NCI-H128 (cell line): ENCODE measurements around the gene RAB11FIP2.

Experiments used
- DNase-seq: peaks from one replicate; lab custom pipeline; 2025; ENCODE audit not compliant: unreplicated experiment; lab: John Stamatoyannopoulos, UW

RAB11FIP2 gene

DNA sequence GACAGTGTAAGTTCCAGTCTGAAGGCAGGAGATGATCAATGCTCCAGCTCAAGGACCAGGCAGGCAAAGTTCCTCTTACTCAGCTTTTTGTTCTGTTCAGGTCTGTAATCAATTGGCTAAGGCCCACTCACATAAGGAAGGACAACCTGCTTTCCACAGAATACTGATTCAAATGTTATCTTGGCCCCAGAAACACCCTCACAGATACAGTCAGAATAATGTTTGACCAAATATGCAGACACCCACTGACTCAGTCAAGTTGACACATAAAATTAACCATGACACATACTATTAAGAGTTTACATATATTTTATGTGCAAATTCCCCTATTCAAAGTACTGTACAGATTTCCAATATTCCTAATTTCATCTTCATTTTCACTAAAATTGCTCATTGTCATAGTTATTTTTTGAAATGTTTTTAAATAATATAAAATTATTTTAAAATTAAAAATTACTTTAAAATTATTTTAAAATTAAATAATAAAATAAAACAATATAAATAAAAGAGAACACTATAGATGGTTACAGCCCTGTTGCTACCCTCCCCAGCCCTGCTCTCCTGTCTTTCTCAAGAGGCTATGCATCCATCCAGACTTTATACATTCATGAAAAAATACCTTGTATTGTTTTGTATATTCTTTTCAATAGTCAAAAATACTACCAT, 59.4 kb downstream of the RAB11FIP2 start:
- DNase-seq = no peak

DNA sequence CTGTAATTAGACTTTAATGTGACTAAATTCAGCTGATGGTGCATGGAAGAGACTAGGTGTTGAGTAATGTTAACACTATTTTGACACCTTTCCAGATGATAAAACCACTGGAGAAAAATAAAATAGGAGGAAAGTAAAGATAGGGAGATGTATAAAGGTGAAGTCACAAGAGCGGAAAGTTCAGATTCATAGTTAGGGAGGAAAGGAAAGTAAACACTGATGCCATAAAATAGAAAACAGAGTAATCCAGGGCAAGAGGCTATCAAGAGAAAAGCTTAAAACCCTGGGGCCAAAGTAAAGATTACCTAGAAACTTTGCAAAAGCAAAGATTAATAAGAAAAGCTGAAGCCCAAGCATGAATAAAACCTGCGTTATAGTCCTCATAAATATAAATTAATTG, 62.8 kb downstream of the RAB11FIP2 start:
- DNase-seq = no peak

DNA sequence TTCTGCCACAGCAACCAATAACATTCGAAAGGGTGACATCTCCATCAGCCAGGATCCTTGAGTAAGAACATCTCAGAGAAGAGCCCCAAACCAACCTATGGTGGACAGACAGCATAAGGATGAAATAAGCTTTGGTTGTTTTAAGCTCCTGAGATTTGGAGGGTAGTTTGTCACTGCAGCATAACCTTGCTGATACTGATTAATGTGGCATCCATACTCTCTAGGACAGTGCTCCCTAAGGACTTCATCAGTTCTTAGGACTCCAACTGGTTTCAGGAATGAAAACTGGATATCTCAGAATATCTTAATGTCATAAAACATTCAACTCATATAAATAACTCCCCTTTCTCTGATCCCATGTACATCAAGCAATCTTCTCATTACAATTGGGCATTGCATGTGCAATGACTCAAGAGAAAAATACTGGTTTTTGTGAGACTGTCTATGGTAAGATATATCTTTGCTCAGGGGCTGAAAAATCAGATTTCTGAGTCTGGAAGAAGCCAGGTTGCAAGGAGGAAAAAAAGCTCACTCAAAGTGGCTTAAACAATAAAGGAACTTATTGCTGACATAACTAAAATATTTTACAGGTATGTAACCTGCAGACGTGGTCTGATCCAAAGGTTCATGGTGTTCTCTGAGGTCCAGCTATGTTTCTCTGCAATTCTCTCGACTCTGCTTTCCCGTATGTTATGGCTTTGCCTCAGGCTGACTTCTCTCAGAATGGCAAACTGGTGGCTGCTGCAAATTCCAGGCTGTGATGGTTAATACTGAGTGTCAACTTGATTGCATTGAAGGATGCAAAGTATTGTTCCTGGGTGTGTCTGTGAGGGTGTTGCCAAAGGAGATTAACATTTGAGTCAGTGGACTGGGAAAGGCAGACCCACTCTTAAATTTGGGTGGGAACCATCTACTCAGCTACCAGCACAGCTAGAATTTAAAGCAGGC, 65.7 kb downstream of the RAB11FIP2 start:
- no peak for DNase-seq

DNA sequence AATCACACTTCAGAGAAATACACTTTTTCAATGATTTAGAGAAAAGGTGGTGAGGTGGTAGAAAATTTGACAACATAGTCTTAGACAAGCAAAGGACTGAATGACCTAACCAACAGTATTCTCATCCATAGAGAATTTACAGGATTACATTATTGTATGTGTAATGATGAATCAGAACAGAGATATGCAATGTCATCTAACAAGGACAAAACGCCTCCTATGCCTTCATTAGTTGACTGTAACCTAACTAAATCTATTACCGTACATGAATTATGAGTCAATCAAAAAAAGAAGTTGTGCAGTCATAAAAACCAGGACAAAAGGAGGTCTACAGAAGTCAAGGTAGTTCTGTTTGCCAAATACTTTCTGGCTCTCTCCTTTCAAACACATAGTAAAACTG, 66.5 kb downstream of the RAB11FIP2 start:
- no peak for DNase-seq

DNA sequence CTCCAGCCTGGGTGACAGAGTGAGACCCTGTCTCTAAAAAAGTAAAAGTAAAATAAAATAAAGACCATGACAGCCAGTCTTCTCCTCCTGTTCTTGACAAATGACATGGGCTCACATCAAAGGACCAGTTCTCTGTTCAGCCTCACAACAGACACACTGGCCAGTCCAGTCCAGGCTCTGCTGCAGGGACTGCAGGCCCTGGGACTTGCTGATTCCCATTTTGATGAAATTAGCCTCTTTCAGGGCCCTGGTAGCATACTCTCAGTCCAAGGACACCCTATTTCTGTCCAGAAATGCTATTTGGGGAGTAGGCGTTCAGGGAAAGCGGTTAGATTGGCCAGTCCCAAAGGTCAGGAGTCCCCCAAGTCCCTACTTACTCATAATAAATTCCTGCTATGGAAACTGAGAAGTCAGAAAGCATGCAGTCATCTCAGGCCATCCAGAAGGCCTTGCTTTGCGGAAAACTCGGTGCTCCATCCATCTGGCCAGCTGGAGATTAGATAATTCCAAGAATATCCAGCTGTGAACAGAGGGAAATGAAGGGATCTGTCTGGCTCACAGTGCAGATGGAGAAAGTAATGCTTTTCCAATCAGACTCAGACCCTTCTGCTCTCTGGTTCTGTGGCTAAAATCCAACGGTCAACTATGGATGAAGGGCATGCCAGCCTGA, 74.4 kb downstream of the RAB11FIP2 start:
- no peak for DNase-seq

DNA sequence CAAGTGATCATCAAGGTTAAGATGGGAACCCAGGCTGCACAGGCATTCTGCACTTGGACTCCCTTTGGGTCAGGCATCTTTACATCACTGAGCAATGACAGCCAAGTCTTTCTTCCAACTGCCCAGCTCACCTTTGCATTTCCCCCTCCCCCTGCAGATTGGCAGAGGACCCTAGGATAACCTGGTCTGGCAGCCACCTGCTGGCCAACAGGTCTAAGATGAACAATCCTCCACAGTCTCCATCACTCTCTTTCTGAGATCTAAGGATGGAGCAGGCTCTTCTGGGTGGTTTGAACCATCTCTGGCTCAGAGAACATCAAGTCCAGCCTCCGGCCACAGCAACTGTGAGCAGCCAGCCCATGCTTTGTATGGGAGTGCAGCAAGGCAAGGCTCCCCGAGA, 75.8 kb downstream of the RAB11FIP2 start:
- DNase-seq = no peak

DNA sequence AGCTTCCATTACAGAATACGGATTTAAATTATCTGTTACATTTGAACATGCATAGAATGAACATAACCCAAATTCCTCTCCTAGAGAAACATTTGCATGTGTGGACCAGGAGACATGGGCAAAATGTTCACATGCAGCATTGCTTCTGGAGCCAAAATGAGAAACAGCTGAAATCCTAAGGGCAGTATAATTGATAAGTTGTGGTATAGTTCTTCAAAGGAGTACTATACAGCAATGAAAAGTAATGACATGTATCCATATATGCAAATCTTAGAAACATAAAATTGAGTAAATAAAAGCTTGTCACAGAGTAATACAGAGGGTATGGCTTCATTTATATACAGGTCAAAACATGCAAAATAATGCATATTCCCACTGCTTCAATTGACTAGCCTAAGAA, 77.1 kb downstream of the RAB11FIP2 start:
- DNase-seq = no peak

DNA sequence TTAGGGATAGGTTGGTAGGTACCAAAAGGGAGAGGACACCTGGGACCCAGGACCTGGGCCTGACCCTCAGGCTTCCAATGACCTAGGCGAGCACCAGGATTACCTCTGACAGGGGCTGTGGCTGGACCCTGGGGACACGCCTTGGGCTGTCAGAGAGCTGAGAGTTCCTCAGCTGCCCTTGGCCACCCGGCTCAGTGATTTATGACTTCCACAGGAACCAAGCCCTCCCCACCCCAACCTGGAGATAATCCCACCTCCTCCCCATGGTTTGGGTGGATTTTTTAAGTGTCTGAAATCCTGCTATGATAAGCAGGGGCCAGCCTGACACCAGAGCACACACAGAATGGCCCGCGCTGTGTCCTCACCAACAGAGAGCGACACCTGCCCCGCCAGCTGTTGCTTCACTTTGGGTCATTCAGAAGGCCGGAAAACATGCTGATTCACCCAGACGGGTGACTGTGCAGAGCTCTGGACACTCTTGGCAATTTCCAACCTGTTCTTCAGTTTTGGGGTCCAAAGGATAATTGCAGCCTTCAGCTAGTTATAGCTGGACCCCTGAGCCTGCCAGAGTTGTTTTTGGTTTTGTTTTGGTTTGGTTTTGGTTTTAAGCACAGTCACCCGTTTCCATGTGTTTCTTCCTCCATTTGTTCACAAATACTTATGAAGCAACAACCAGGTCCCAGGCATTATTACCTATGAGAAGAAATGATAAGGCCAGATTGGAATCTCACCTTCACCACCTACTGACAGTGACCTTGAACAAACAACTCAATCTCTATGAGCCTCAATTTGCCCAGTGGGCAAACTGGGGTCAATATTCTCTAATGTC, 78.2 kb downstream of the RAB11FIP2 start:
- no peak for DNase-seq

DNA sequence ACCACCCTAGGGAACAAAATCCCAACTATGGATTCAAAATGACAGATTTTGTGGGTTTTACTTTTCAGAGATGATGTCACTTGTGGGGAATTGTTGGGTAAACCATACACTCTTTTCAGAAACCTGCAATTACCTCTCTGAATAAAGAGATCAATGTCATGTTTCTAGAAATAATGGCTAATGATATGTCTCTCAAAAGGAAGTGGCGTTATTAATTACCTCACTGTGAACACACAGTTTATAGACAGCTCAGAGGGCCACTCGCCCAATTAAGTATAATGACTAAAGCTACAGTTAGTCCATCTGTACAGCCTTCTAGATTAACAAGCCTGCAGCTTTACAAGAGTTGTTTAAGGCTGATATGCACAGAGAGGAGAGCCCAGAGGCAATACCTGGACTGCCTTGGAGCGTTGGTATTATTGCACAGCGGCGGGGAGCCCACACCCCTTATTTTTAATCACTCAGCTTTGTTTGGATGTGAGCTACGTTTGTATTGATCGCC, 79.5 kb downstream of the RAB11FIP2 start:
- DNase-seq = no peak

DNA sequence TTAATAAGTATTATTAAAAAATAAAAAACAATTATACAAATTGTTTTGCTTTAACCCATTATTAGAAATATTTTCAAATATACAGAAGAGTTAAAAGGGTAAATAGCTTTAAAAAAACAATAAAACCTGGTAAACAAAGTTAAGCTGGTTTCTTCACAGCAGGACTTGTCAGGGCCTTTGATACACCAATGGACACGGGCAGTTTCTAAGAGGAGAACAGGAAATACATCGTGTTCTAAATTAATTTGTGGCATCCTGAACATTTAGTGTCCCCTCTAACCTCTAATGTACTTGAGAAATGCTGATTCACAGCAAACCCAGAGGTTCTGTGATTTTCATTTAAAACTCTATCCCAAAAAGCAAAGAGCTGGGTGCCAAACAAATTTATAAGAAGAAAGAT, 80.8 kb downstream of the RAB11FIP2 start:
- no peak for DNase-seq

DNA sequence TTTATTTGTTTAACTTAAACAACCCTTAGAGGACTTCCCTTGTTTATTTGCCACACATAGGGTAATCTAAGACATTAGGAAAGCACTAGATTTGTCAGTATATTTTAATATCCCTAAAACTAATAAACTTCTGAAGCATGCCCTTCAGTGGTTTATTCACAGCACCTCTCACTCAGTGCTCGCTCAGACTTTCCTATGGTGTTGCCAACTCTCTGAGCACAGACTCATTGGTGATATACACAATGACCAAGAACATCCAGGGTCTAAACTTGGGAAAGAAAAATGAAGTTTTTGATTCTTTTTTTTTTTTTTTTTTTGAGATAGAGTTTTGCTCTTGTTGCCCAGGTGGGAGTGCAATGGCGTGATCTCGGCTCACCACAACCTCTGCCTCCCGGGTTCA, 82.2 kb downstream of the RAB11FIP2 start:
- DNase-seq = no peak

DNA sequence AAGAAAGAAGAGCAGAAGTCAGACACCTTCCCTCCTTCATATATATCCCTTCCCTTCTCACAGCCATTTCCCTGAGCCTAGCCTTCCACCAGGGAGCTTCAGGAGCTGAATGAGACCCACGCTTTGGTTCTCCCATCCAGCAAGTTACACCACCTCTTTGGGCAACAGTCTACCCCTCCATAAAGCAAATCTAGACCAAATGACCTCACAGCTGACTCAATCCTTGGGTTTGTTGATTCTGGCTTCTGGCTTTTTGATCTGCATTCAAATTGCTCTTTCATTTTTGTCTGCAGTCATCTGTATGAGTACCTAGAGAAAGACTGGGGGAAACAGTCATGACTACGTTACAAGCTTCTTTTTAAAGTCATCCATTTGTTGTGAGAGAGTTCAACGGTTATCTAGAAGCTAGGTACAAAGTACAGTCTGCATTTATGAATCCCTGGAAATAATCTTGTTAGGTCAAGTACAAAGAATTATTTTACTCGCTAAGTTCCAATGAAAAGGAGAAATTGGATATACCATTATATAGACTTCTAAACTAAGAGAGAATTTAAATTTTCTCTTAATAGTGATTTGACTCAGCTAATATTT, 86.3 kb downstream of the RAB11FIP2 start:
- no peak for DNase-seq

DNA sequence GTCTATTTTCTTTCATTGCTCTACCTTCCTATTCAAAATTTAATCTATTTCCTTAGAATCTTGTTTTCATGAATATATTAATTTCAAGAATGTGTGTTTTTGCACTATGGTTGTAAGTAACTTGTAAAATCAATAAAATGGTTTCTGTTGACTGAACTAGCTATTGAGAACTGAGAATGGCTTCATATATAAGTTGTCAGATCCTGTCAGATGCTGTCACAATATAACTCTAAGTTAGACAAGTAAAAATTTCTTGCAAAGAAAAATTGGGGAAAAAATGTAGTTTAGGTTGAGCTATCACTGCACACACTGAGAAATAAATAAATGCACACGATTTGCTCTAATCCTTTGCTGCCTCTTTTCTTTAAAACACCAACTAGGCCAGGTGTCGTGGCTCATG, 89.8 kb downstream of the RAB11FIP2 start:
- DNase-seq = no peak

DNA sequence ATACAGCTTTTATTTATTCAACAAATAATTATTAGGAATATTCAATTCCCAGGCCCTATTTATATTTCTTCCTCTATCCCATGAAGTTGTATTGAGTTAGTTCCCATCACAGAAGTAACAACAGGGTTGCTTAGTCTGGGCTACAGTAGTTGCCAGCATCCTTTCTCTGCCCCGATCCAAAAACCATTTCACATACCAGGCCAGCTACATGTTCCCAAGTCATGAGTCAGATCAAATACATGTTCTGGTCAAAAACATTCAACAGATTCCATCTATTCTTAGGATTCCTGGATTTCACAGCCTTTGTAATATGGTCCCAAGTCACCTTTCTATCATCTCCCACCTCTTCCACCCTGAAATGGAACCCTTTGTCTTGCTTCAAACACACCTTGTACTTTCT, 91.6 kb downstream of the RAB11FIP2 start:
- no peak for DNase-seq
